ENCODE measurements around the gene MAGI3. TPM values are rescaled to one million over a fixed set of nuclear protein-coding genes. Genes with fewer than 3 reads are reported as not detected.

MAGI3 gene
- total and polyA plus RNA-seq, 2 donors (not counting 1 experiment from before 2014, with no cell fraction given), result 0.30 to 0.67 TPM

GRCh38 chr1:113453771-113454083 lies 63.4 kb downstream of the MAGI3 start:
- H3K36me3 ChIP-seq (replicated peaks in 1 of 2; ENCODE audit: control extremely low read depth in 1 of 2, control insufficient read depth in 1 of 2, extremely low read depth in 1 of 2, insufficient read depth in 2 of 2, low read length in 1 of 2), result no peaks in the 10 kb centered on the region
- H3K27ac Mint-ChIP-seq, result no peak overlapping the region
- CTCF ChIA-PET, result interaction anchor here (1.2 to 1.4 kb wide), 2 partner anchors 736 to 738 kb away, joined by 6 read pairs; partner anchors contain the start of gene PPM1J
- TF ChIP-seq EZH2 (IDR thresholded peaks at IDR 0.05; ENCODE audit: borderline replicate concordance, insufficient read depth, low read depth, low read length, poor library complexity, severe bottlenecking), result no peak
- H3K27ac ChIP-seq (ENCODE audit: low read length in 2 of 2), result no peak overlapping the region
- peaks cover 15% of the 10 kb centered on the region for H3K27me3 Mint-ChIP-seq
- H3K79me2 ChIP-seq (ENCODE audit: control insufficient read depth, insufficient read depth, low read length), result no peaks in the 10 kb centered on the region
- intact Hi-C loops (cut with micrococcal nuclease), result loop anchor here (2.0 kb wide), 1 partner anchor 313 kb away; no protein-coding TSS in a partner anchor
- no peaks in the 10 kb centered on the region for H3K4me1 Mint-ChIP-seq
- no peaks in the 10 kb centered on the region for H4K20me1 ChIP-seq (ENCODE audit: control insufficient read depth, insufficient read depth, low read length, poor library complexity, severe bottlenecking)
- ATAC-seq (ENCODE audit: low read depth) (no peak), DNase-seq (no peak)
- H3K9me3 ChIP-seq (ENCODE audit: control extremely low read depth in 1 of 3, control insufficient read depth in 2 of 3, insufficient read depth in 1 of 3, low read length in 2 of 3), result no peaks in the 10 kb centered on the region
- no CpG with 5 or more reads among the region's 1 CpG for WGBS (ENCODE audit: insufficient coverage)
- no peak overlapping the region for H3K4me3 ChIP-seq (ENCODE audit: control extremely low read depth in 1 of 5, extremely low read depth in 1 of 5, insufficient read depth in 1 of 5, low read depth in 2 of 5, low read length in 4 of 5)
- H3K9ac ChIP-seq (ENCODE audit: low read length), result no peak overlapping the region
- POLR2A ChIA-PET, result no interaction called here
- H3K4me3 Mint-ChIP-seq, result no peak overlapping the region
- H3K4me2 ChIP-seq (replicated peaks; ENCODE audit: low read depth, low read length, poor library complexity, severe bottlenecking), result no peak overlapping the region
- no peaks in the 10 kb centered on the region for H3K9me3 Mint-ChIP-seq (ENCODE audit: insufficient read depth)
- H3K27me3 ChIP-seq (replicated peaks in 1 of 4; ENCODE audit: control extremely low read depth in 1 of 4, control insufficient read depth in 3 of 4, insufficient read depth in 4 of 4, low read length in 3 of 4), result no peaks in the 10 kb centered on the region
- H2AFZ ChIP-seq (ENCODE audit: insufficient read depth, low read depth, low read length, poor library complexity, severe bottlenecking), result no peak overlapping the region
- H3K4me1 ChIP-seq (ENCODE audit: control insufficient read depth in 2 of 2, insufficient read depth in 2 of 2, low read length in 2 of 2), result no peaks in the 10 kb centered on the region

- TF ChIP-seq EZH2 (IDR thresholded peaks at IDR 0.05; ENCODE audit: borderline replicate concordance, insufficient read depth, low read depth, low read length, poor library complexity, severe bottlenecking), result no peak
- TF ChIP-seq, protein P1, sequence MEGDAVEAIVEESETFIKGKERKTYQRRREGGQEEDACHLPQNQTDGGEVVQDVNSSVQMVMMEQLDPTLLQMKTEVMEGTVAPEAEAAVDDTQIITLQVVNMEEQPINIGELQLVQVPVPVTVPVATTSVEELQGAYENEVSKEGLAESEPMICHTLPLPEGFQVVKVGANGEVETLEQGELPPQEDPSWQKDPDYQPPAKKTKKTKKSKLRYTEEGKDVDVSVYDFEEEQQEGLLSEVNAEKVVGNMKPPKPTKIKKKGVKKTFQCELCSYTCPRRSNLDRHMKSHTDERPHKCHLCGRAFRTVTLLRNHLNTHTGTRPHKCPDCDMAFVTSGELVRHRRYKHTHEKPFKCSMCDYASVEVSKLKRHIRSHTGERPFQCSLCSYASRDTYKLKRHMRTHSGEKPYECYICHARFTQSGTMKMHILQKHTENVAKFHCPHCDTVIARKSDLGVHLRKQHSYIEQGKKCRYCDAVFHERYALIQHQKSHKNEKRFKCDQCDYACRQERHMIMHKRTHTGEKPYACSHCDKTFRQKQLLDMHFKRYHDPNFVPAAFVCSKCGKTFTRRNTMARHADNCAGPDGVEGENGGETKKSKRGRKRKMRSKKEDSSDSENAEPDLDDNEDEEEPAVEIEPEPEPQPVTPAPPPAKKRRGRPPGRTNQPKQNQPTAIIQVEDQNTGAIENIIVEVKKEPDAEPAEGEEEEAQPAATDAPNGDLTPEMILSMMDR (IDR thresholded peaks at IDR 0.05), result no peak
- no peak overlapping the region for H3K9ac ChIP-seq (ENCODE audit: low read length)
- H3K36me3 ChIP-seq (replicated peaks in 1 of 2; ENCODE audit: control extremely low read depth in 1 of 2, control insufficient read depth in 1 of 2, extremely low read depth in 1 of 2, insufficient read depth in 2 of 2, low read length in 1 of 2), result no peaks in the 10 kb centered on the region
- no peaks in the 10 kb centered on the region for H3K9me3 ChIP-seq (ENCODE audit: control extremely low read depth in 1 of 3, control insufficient read depth in 2 of 3, insufficient read depth in 1 of 3, low read length in 2 of 3)
- Mint-ChIP-seq H3K9me3 (ENCODE audit: insufficient read depth) (no peaks in the 10 kb centered on the region), H3K27ac (no peak overlapping the region), H3K27me3 (peaks cover 10% of the 10 kb centered on the region), H3K4me3 (no peak overlapping the region), H3K4me1 (no peaks in the 10 kb centered on the region)
- no peak overlapping the region for H3K4me2 ChIP-seq (replicated peaks; ENCODE audit: low read depth, low read length, poor library complexity, severe bottlenecking)
- no peak overlapping the region for H3K27ac ChIP-seq (ENCODE audit: low read length in 2 of 2)
- POLR2A ChIA-PET, result no interaction called here
- H3K4me3 ChIP-seq (ENCODE audit: control extremely low read depth in 1 of 5, extremely low read depth in 1 of 5, insufficient read depth in 1 of 5, low read depth in 2 of 5, low read length in 4 of 5), result no peak overlapping the region
- WGBS (ENCODE audit: insufficient coverage), result no CpG with 5 or more reads among the region's 1 CpG
- intact Hi-C loops (cut with micrococcal nuclease), result no loop called here
- no peak for ATAC-seq (ENCODE audit: low read depth)
- no peaks in the 10 kb centered on the region for H3K79me2 ChIP-seq (ENCODE audit: control insufficient read depth, insufficient read depth, low read length)
- CTCF ChIA-PET, result no interaction called here
- no peaks in the 10 kb centered on the region for H3K4me1 ChIP-seq (ENCODE audit: control insufficient read depth in 2 of 2, insufficient read depth in 2 of 2, low read length in 2 of 2)
- no peaks in the 10 kb centered on the region for H4K20me1 ChIP-seq (ENCODE audit: control insufficient read depth, insufficient read depth, low read length, poor library complexity, severe bottlenecking)
- no peaks in the 10 kb centered on the region for H3K27me3 ChIP-seq (replicated peaks in 1 of 4; ENCODE audit: control extremely low read depth in 1 of 4, control insufficient read depth in 3 of 4, insufficient read depth in 4 of 4, low read length in 3 of 4)
- DNase-seq, result no peak
- H2AFZ ChIP-seq (ENCODE audit: insufficient read depth, low read depth, low read length, poor library complexity, severe bottlenecking), result no peak overlapping the region
These were observed 65.1 kb downstream of the MAGI3 start for GRCh38 chr1:113455374-113455773.

Data from B cell (primary cell).